Breast epithelium (tissue), 4 donors: ENCODE data around the gene NIPSNAP2. TPM values are rescaled to one million over a fixed set of nuclear protein-coding genes. Genes with fewer than 3 reads are reported as not detected.
"Not testable (repeated sequence)": the region's sequence is repeated elsewhere in the genome, so short reads cannot be mapped to it uniquely, and the experiment has no call there.

Experiments
- DNase-seq, 2 donors: peaks; one replicate each; pipeline ENCODE4 v3.0.0-alpha.2; 2019; ENCODE audit warnings: low spot score in 2 of 2
- H3K27ac ChIP-seq, 2 donors: fragments of 200-600 bp; sonication (generic) in 1 of 2; one replicate each; pipeline ENCODE4 v1.5.1; 2016 to 2019; ENCODE audit warnings: mild to moderate bottlenecking in 1 of 2
- H3K27me3 ChIP-seq, 2 donors: fragments of 200-600 bp; sonication (generic) in 1 of 2; one replicate each; pipeline versions ENCODE4 v1.5.1 to v1.6.0; 2017 to 2019; ENCODE audit warnings: control low read depth in 1 of 2, mild to moderate bottlenecking in 1 of 2
- H3K36me3 ChIP-seq: fragments of 200-600 bp; one replicate; pipeline ENCODE4 v1.5.1; 2019
- H3K4me1 ChIP-seq, 2 donors: fragments of 200-600 bp; sonication (generic); one replicate each; pipeline ENCODE4 v1.5.1; 2016 to 2019; ENCODE audit warnings: control low read depth in 1 of 2
- H3K4me3 ChIP-seq, 3 donors: fragments of 200-600 bp; sonication (generic); 1 replicate in 2 of 3; 2 replicates in 1 of 3; pipeline ENCODE4 v1.5.1; 2016 to 2019; ENCODE audit warnings: mild to moderate bottlenecking in 3 of 3, moderate library complexity in 2 of 3
- H3K9me3 ChIP-seq, 2 donors: fragments of 200-600 bp; sonication (generic) in 1 of 2; one replicate each; pipeline ENCODE4 v1.5.1; 2016 to 2019; ENCODE audit warnings: control low read depth in 1 of 2
- POLR2A ChIP-seq: fragments of 450-650 bp; IDR thresholded peaks from one replicate; pipeline ENCODE4 v1.6.1; 2016; ENCODE audit warnings: antibody characterized with exemption, mild to moderate bottlenecking, moderate library complexity
- POLR2AphosphoS5 ChIP-seq, 3 donors: sonication (generic); formaldehyde crosslinking; IDR thresholded peaks; one replicate each; pipeline ENCODE4 v1.6.1; 2017; ENCODE audit warnings: antibody characterized with exemption in 3 of 3
- intact Hi-C: fragments of 100-400 bp; cut with DNase I; formaldehyde crosslinking; loops from one replicate; pipeline ENCODE4 v1.15.1; 2023; ENCODE audit warnings: low total_unique reads
- total RNA-seq, 3 donors: library from RNA; depleted of rRNA; stranded (reverse); fragments of >200 nt; gene quantifications; one replicate each; pipeline ENCODE4 v1.1.0, GENCODE V29; 2016
- TF ChIP-seq, protein P1 (sequence below), 3 donors: fragments of 450-650 bp; IDR thresholded peaks; one replicate each; pipeline ENCODE4 v1.5.1; 2016 to 2017; ENCODE audit warnings: antibody characterized with exemption in 3 of 3, mild to moderate bottlenecking in 3 of 3, moderate library complexity in 3 of 3

The NIPSNAP2 gene
- total RNA-seq, 3 donors from 2014 or later = 79.8 to 128 (median 87.2) TPM

- TF ChIP-seq POLR2A (no peak), POLR2AphosphoS5 (IDR thresholded peaks at IDR 0.05) (no peak)
- TF ChIP-seq, protein P1, sequence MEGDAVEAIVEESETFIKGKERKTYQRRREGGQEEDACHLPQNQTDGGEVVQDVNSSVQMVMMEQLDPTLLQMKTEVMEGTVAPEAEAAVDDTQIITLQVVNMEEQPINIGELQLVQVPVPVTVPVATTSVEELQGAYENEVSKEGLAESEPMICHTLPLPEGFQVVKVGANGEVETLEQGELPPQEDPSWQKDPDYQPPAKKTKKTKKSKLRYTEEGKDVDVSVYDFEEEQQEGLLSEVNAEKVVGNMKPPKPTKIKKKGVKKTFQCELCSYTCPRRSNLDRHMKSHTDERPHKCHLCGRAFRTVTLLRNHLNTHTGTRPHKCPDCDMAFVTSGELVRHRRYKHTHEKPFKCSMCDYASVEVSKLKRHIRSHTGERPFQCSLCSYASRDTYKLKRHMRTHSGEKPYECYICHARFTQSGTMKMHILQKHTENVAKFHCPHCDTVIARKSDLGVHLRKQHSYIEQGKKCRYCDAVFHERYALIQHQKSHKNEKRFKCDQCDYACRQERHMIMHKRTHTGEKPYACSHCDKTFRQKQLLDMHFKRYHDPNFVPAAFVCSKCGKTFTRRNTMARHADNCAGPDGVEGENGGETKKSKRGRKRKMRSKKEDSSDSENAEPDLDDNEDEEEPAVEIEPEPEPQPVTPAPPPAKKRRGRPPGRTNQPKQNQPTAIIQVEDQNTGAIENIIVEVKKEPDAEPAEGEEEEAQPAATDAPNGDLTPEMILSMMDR (IDR thresholded peaks at IDR 0.05) = no peak
- H3K27ac ChIP-seq = no peak overlapping the region
- no peaks in the 10 kb centered on the region for H3K27me3 ChIP-seq
- H3K36me3 ChIP-seq = no peaks in the 10 kb centered on the region
- H3K4me1 ChIP-seq = no peaks in the 10 kb centered on the region
- intact Hi-C loops = no loop called here
- no peak for DNase-seq
- no peak overlapping the region for H3K4me3 ChIP-seq
- no peaks in the 10 kb centered on the region for H3K9me3 ChIP-seq
Measured at GRCh38 chr7:56019501-56019900, 55.1 kb downstream of the NIPSNAP2 start.

DNA sequence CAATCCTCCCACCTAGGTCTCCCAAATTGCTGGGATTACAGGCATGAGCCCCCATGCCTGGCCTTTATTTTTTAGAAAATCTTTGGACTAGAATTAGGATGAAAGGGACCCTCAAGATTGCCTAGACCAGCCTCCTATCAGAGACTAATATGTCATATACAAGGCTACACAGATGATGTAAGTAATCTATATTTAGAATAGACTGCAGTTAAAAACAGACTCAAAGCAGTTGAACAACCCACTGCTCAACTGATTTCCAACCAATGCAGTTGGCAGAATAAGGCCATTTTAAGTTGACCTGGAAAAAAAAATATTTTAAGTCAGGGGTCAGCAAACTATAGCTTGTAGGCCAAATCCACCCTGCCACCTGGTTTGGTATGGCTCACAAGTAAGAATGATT, 59.1 kb downstream of the NIPSNAP2 start:
- no peak for DNase-seq
- TF ChIP-seq, protein P1 (IDR thresholded peaks at IDR 0.05) = no peak
- TF ChIP-seq POLR2A (no peak), POLR2AphosphoS5 (IDR thresholded peaks at IDR 0.05) (no peak)
- Histone ChIP-seq H3K27me3 (no peaks in the 10 kb centered on the region), H3K9me3 (no peaks in the 10 kb centered on the region), H3K4me1 (no peaks in the 10 kb centered on the region), H3K4me3 (no peak overlapping the region), H3K27ac (no peak overlapping the region), H3K36me3 (no peaks in the 10 kb centered on the region)
- intact Hi-C loops = no loop called here

DNA sequence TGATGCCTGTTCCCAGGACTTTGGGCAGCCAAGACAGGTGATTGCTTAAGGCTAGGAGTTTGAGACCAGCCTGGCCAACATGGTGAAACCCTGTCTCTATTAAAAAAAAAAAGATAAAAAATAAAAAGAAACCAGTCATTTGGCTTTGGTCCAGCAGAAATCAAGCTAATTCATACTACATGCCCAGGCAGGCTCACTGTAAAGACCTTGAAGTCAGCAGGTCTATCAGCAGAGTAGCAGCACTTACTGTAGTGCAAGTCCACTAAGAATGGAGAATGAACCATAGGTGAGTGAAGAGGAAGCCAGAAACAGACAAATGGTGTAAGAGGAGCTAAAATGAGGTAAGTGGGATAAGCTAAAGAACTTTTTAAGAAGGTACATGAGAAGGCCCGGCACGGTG, 62.2 kb downstream of the NIPSNAP2 start:
- no peaks in the 10 kb centered on the region for H3K4me1 ChIP-seq
- intact Hi-C loops = no loop called here
- H3K27me3 ChIP-seq = no peaks in the 10 kb centered on the region
- no peak for DNase-seq
- TF ChIP-seq POLR2AphosphoS5 (IDR thresholded peaks at IDR 0.05) (no peak), POLR2A (no peak)
- TF ChIP-seq, protein P1 (IDR thresholded peaks at IDR 0.05) = no peak
- no peaks in the 10 kb centered on the region for H3K9me3 ChIP-seq
- no peak overlapping the region for H3K27ac ChIP-seq
- no peak overlapping the region for H3K4me3 ChIP-seq
- H3K36me3 ChIP-seq = no peaks in the 10 kb centered on the region

DNA sequence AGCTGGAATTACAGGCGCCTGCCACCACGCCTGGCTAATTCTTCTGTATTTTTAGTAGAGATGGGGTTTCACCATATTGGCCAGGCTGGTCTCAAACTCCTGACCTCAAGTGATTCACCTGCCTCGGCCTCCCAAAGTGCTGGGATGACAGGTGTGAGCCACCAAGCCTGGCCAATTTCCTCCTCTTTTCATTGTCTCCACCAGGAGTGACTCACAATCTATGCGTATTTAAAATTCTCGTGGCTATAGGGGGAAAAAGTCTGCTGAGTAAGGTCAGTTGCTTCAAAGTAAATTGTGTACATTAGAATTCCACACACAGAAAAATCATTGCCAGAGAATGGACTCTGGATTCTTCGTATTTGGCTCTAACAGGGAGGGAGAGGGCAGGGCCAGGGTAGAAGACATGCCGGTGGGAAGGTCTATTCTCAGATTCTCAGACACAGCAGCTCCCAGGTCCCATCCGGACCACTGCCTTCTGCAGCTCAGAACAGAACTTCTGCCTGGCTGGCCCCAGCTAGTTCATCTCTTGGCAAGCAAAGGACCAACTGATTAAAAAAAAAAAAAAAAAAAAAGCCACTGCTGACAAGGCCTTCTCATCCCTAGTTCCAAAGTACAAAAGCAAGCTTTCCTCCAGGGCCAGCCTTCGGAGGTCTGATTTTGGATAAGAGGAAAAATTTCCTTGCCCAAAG, 64.7 kb downstream of the NIPSNAP2 start:
- Histone ChIP-seq H3K36me3 (no peaks in the 10 kb centered on the region), H3K9me3 (no peaks in the 10 kb centered on the region), H3K27ac (no peak overlapping the region), H3K4me1 (no peaks in the 10 kb centered on the region), H3K4me3 (no peak overlapping the region), H3K27me3 (no peaks in the 10 kb centered on the region)
- DNase-seq = no peak
- intact Hi-C loops = no loop called here
- TF ChIP-seq POLR2A (no peak), POLR2AphosphoS5 (IDR thresholded peaks at IDR 0.05) (no peak)
- TF ChIP-seq, protein P1 (IDR thresholded peaks at IDR 0.05) = no peak

GRCh38 chr7:56030340-56030739, 66.0 kb downstream of the NIPSNAP2 start:
- Histone ChIP-seq H3K4me3 (no peak overlapping the region), H3K27me3 (no peaks in the 10 kb centered on the region), H3K27ac (no peak overlapping the region), H3K9me3 (no peaks in the 10 kb centered on the region), H3K4me1 (no peaks in the 10 kb centered on the region), H3K36me3 (no peaks in the 10 kb centered on the region)
- intact Hi-C loops = no loop called here
- DNase-seq = no peak
- TF ChIP-seq POLR2A (no peak), POLR2AphosphoS5 (IDR thresholded peaks at IDR 0.05) (no peak)
- TF ChIP-seq, protein P1 (IDR thresholded peaks at IDR 0.05) = no peak

- H3K4me3 ChIP-seq, H3K27me3 ChIP-seq, H3K27ac ChIP-seq, H3K36me3 ChIP-seq, DNase-seq, H3K9me3 ChIP-seq, intact Hi-C loops, H3K4me1 ChIP-seq: not testable (repeated sequence)
Measured at GRCh38 chr7:56031556-56031955, 67.2 kb downstream of the NIPSNAP2 start.

DNA sequence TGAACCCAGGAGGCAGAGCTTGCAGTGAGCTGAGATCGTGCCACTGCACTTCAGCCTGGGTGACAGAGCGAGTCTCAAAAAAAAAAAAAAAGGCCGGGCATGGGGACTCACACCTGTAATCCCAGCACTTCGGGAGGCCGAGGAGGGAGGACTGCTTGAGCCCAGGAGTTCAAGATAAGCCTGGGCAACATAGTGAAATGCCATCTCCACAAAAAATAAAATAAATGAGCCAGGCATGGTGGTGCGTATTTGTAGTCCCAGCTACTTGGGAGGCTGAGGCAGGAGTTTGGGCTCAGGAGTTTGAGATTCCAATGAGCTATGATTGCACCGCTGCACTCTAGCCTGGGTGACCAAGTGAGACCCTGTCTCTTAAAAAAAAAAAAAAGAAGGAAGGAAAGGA, 68.2 kb downstream of the NIPSNAP2 start:
- H3K36me3 ChIP-seq, H3K27me3 ChIP-seq, H3K9me3 ChIP-seq, DNase-seq, H3K27ac ChIP-seq, intact Hi-C loops, H3K4me3 ChIP-seq, H3K4me1 ChIP-seq: not testable (repeated sequence)
